HG03575 (cell line): ENCODE measurements around the gene ST6GALNAC4.
"Not testable (repeated sequence)": the region's sequence is repeated elsewhere in the genome, so short reads cannot be mapped to it uniquely, and the experiment has no call there.

Source experiments
- ATAC-seq: cut with Tn5 transposase; IDR thresholded peaks from one replicate; pipeline ENCODE4 v1.9.1; 2021; ENCODE audit not compliant: unreplicated experiment, insufficient number of reproducible peaks, low FRiP score; ENCODE audit errors: extremely low read depth

The ST6GALNAC4 gene

DNA sequence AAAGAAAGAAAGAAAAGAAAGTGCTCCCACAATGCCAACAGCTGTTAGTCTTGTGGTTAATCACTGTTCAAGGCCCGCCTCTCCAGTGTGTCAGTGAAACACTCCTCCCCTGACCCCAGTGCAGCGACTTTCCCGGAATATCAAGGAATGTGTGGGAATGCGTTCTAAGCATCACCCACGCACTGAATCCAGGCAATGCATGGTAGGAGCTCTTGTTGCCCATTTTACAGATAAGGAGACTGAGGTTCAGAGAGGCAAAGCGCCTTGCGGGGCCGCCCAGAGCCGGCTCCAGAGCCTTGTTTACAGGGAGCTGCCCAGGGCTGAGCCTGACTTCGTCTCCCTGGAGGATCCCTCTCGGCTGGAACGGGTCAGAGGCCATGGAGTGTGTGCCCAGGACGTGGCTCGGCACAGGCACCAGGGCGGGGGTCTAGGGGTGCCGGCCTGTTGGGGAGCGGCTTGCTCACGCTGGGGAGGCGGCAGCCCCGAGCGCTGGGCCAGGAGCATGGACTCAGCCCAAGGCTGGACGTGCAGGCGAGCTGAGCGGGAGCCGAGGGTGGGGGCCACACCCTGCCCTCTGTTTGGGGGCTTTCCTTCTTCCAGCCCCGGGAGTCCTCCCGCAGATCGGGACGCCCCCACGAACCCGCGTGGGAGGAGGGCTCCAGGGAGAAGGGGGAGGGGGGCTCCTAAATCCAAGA is 18.3 kb downstream of the ST6GALNAC4 start:
- ATAC-seq = no peak

DNA sequence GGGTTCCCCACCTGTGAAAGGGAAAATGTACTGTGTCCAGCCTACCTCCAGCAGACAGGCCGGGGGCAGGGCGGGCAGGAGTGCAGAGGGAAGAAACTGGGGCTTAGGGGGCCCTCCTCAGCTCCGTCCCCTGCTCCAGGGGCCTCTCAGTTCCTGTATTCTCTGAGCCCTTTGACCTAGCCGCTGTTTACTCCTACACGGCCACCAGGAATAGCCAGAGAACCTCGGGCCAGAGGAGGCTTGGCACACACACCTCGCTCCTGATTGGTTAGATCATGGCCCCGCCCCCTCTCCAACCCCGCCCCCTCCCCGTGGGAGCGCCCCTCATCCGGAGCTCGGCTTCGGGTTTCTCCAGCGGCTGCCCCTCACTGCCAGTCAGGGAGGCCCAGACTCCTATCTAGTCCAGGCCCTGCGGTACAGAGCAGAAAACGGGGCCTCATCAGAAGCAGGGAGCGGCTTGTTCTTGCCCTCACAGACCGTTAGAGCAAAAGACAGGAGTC is 19.6 kb downstream of the ST6GALNAC4 start:
- no peak for ATAC-seq

DNA sequence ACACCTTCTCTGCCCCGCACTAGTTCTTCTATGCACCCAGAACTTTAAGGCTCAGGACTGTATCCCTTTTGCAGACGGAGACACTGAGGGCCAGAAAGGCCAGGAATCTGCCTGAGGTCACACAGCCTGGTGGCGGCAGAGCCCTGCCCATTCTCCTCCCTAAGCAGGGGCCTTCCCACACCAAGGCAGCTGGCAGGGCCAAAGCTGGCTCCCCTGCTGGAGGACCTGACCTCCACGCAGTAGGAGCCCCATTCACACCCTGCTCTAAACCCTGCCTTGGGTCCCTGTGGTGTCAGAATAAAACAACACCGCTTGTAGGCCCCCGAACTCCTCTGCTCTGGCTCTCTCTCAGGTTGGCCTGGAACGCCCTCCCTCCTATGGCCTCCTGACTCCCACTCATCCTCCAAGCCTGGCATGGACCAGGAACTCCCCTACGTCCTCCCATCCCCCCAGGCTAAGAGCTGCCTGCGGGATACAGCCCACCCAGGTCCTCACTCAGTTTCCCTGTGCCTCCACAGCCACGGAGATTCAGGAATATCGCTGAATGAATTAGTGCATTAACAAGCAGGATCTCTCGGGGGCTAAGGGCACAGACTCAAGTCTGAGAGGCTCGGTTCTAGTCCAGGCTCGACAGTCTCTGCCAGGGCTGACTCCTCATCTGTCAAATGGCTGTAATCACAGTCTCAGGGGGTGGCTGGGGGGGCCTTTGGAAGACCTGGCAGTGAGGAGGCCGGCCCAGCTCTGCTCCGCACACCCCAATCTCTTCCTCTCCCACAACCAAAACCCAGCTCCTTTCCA is 20.2 kb downstream of the ST6GALNAC4 start:
- no peak for ATAC-seq

DNA sequence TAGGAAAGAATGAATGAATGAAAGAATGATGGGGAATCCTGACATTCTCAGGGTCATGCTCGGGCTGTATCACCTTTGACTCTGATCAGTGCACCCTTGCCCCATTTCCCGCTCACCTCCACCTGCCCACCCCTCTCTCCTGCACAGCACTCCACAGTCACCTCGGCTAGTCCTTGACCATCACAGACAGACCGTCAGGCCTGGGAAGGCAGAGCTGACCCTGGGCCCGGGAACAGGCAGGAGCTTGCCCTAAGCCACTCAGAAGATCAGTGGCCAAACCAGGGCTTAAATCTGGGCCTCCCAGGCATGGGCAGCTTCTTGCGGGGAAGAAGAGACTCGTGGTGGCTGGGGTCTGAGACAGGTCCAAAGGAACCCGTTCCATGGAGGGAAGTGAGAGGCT is 21.0 kb downstream of the ST6GALNAC4 start:
- no peak for ATAC-seq

DNA sequence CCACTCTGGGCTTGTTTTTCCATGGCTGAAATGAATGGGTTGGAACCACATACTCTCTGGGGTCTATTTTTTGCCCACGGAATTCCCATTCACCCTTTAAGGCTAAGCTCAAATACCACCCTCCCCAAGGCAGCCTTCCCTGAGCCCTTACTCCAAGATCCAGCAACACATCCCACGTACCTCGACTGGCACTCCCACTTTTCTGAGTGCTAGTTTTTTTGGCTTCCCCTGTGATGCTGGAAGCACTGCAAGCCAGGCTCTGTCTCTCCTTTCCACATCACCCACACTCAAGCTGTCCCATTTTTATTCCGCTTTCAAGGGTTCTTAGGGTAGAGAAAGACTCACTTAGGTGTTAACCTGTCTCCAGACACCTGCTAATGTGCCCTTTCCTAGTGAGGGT is 23.4 kb downstream of the ST6GALNAC4 start:
- ATAC-seq = no peak

DNA sequence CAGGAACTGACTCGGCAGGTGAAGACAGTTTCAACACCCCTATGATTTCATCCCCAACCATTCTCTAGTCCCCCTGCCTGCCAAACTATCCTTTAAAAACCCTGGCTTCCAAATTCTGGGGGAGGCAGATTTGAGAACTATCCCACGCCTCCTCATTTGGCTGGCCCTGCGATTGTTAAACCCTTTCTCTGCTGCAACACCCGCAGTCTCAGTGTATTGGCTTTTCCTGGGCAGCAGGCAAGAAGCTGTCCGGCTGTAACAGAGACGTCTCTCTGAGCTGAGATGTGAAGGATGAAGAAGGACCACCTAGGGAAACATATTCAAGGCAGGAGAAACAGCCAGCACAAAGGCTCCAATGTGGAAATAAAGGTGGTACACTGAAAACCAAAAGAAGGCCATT is 24.0 kb downstream of the ST6GALNAC4 start:
- ATAC-seq = no peak

DNA sequence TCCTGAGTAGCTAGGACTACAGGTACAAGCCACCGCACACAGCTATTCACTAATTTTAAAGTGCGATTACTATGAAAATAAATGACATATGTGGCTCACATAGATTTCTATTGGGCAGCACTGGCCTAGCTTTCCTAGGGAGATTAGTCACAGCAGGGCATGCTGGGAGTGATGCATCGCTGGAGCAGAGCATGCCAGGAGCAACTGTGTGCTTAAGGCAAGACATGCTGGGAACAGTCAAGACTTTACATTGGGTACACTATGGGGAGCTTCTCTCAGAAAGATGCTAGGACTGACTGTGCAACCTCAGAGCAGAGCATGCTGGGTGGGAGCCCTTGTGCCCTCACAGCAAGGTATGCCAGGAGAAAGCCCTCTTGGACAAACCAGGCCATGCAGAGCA is 26.8 kb downstream of the ST6GALNAC4 start:
- no peak for ATAC-seq

DNA sequence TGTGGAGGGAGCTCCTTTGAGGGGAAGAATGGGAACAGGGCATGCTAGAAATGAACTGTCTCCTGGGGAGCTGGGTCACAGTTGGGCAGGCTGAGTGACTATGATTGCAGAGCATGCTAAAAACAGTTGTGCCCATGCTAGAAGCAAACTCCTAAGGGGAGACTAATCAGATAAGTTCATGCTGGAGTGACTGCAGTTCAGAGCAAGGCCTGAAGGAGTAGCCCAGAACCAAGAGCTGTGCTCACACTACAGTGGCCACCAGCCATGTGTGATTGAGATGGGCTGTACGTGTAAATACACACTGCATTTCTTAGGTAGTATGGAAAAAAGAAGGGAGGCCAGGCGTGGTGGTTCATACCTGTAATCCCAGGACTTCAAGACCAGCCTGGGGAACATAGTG is 29.0 kb downstream of the ST6GALNAC4 start:
- ATAC-seq = no peak

DNA sequence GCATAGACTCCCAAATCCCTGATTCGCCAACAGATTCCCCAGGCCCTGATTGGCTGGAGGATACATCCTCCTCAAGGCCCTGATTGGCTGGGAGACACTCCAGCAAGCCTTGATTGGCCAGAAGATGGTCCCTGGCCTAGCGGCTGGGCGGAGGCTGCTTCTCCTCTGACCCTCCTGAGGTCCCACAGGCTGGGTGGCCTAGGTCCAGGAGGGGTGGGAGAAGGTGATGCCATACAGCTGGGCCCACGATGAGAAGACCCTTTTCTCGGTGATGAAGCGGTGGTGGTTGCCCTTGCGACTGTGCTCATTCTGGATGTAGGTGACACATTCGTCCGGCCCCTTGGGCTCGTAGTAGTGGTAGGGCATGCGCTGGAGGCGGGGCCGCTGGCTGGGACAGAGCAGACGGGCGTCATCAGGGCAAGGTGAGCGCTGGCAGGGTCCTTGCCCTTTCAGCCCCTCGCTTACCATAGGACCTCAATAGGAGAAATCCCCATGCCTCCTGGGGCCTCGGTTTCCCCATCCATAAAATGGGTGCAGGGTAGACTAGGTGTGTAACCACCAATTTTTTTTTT is 30.4 kb downstream of the ST6GALNAC4 start:
- ATAC-seq = no peak

DNA sequence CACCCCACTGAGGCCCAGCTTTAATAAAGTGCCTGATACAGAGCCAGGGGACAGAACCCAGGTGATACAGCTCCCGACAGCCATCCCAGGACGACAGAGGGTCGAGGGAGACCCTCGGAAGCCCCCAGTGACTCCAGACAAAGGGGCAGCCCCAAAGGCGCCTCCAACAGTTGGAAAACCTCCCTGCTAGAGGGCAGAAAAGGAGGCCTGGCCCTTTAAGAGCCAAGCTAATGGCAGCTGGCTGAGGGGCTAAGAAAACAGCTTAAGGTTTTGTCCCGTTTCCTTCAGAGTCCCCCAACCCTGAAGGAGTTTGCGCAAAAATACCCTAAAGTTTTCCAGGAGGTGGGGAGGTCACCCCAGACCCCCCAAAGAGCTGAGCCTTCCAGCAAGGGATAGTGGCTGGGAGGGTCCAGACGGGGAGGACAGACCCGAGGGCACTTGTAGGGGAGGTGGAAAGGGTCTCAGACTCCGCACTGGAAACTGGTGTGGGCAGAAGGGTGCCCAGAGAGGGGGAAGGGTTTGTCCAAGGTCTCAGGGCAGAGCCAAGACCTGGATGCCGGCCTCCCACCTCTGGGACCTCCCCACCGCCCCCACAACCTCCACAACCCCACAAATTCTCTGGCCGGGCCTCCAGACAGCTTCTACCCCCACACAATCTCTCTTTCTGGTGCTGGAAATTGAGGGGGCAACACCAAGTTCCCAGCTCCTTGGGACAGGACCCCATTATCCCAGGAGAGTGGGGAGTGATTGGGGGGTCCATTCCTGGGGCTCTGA is 31.1 kb downstream of the ST6GALNAC4 start:
- ATAC-seq = no peak

DNA sequence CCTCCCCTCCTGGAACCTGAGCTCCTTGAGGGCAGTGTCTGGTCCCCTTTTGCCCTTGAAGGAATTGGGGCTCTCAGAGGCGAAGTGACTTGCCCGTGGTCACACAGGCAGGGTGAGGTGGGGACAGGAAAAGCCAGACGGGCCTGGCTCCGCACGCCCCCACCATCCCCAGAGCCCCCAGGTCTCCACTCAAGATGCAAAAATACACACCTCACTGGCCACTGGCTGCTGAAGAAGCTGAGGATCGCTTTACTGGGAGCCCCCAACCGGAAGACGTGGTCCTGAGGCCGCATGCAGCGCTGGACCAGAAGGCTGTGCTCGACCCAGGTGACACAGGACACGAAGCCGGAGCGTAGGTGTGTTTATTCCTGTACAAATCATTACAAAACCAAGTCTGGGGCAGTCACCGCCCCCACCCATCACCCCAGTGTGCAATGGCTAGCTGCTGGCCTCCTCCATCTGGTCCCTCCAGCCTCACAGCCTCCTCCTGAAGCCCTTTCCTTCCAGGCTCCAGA is 31.8 kb downstream of the ST6GALNAC4 start:
- ATAC-seq = no peak

DNA sequence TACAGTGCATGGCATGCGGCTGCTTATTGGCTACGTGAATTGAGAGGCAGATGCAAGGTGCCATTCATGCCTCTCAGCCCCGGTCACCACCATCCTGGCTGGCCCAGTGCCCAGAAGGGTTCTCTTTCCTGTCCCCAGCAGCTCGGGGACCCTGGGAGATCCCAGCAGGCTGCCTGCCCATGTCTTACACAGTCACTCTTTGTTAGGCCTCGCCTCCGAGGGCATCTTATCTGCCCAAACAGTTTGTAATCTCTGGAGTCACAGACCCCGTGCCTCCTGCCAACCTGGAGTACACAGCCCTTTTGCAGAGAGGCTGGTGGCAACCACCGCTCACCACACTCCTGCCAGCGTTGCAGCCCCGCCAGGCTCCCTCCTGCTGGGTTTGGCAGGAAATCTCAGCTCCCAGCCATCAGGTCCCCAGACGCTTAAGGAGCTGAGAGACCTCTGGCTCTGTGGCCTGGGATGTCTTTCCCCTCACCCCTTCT is 32.4 kb downstream of the ST6GALNAC4 start:
- ATAC-seq = no peak

DNA sequence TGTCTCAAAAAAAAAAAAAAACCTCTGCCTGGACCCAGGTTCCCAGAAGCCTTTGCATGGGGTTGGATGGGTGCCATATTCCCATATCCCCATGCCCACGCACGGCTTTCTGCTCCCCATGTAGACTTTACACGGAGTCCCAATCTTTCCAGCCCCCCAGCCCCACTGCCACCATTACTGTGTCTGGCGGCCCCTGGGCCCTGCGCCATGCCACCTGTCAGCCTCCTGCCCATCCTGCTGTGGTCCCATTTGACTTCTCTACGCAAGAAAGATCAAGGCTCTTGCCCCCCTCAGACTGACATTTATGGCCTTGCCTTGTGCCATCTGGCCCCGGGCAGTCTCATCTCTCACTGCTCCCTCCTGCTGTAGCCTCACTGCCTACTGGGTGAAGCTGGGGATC is 32.9 kb downstream of the ST6GALNAC4 start:
- ATAC-seq = no peak

DNA sequence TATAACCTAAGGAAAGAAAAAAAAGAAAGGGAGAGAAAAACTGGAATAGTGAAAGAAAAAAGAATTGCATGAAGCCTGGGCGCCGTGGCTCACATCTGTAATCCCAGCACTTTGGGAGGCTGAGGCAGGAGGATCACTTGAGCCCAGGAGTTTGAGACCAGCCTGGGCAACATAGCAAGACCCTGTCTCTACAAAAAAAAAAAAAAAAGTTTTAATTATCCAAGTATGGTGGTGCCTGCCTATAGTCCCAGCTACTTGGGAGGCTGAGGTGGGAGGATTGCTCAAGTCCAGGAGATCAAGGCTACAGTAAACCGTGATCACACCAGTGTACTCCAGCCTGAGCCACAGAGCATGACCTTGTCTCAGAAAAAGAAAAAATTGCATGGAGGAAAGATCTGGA is 35.1 kb downstream of the ST6GALNAC4 start:
- ATAC-seq = not testable (repeated sequence)

DNA sequence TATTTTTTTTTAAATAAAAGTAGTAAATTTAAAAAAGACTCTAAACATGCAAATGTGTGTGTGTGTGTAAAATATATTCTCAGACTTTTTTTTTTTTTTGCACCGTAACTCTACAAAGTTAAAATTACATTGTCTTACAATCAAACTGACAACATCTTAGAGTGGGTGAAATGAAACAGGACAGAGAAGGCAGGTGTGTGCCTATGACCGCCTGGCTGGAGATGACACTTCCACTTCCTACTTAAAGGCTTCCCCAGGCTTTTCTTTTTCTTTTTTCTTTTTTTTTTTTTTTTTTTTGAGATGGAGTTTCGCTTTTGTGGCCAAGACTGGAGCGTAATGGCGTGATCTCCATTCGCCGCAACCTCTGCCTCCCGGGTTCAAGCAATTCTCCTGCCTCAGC is 36.7 kb downstream of the ST6GALNAC4 start:
- ATAC-seq = no peak

DNA sequence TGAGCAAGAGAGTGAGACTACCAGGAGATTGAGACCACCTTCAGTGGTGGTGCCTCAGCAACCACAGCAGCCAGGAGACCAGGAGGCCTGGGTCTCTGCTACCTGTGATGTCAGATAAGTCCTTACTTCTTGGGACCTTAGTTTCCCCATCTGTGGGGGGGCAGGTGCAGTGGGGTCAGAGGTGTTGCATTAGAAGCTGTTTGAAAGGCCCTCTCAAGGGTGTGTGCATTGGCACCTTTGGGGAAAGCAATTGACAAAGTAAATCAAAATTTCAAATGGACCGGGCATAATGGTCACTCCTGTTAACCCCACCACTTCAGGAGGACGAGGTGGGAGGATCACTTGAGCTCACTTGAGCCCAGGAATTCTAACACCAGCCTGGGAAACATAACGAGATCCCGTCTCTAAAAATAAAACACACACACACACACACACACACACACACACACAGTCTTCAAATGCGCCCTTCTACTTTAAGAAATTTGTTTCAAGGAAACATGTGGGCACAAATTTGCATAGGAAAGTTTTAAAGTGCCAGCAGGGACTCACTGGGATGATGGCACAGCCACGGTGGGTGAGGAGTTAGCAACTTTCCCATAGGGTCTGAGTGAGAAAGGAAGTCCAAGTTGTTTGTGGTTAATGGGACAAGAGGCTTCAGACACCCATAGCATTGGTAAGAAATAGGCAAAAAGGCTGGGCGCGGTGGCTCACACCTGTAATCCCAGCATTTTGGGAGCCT is 38.0 kb downstream of the ST6GALNAC4 start:
- ATAC-seq = no peak

DNA sequence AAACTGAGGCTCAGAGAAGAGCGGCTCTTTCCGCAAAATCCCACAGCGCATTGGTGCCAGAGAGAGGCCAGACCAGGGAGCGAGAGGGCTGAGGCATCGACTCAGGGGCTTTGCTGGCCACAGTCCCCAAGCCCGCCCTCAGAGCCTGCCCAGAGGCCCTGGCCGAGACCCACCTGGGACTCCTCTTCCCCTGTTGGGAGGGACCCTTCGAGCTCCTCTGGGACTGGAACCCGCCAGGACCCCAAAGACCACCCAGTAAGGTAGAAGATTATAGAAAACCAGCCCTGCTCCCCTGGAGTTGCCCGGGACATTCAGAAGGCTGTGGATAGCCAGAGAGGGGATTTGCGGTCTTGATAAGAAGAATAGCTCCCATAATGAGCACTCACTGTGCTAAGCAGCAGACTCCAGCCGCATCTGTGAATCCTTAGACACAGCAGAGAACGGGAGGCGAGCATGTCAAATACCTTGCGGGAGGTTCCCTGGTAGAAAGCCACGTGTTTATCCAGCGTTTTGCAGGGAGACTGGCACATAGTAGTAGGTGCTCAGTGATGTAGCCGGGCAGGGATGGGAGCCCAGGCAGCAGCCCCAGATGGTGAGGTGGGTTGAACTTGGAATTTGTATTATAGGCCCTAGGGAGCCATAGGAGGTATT is 38.7 kb downstream of the ST6GALNAC4 start:
- no peak for ATAC-seq

DNA sequence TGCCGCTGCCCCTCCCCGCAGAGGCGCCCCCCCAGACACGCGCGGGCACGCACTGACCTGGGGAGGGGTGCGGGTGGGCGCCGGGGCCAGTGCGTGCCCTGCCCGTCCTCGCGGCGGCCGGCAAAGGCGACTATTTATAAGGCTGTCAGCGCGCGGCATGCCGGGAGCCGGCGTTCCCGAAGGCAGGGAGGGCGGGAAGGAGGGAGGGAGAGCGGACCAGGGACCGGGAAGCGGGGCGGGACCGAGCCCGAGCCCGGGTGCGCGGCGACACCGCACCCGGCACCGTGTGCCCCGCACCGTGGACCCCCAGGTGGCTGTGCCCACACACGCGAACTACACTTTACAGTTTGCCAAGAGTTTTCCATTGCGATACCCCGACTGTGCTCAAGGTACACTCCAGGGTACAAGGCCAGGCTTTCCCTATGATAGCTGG is 39.3 kb downstream of the ST6GALNAC4 start, which contains the start of gene AK1:
AK1 (minus strand) TSS at position 110 of the 433 bp plus-strand sequence. CDS start 3,058 bp downstream, outside the sequence.
- ATAC-seq = no peak
